Neural progenitor cell (in vitro differentiated cells): Measurements from ENCODE around the gene WDR70.

Source experiments
- CTCF ChIP-seq: fragments of 200-600 bp; sonication (generic); IDR thresholded peaks from 2 replicates; pipeline ENCODE4 v1.5.1; 2017; ENCODE audit warnings: antibody characterized with exemption, mild to moderate bottlenecking
- EZH2 ChIP-seq: fragments of 200-600 bp; sonication (generic); IDR thresholded peaks from 2 replicates; pipeline ENCODE4 v1.6.1; 2017; ENCODE audit warnings: antibody characterized with exemption, mild to moderate bottlenecking, moderate library complexity
- EZH2phosphoT487 ChIP-seq: fragments of 200-600 bp; sonication (generic); IDR thresholded peaks from 2 replicates; pipeline ENCODE4 v1.6.1; 2017; ENCODE audit warnings: antibody characterized with exemption

- TF ChIP-seq CTCF (no peak), EZH2 (no peak), EZH2phosphoT487 (no peak)
Observed at GRCh38 chr5:37661951-37662350, 282.8 kb downstream of the WDR70 start.
